GM04504 (cell line): ENCODE results near the gene TRIM27.
"Not testable (repeated sequence)": the region's sequence is repeated elsewhere in the genome, so short reads cannot be mapped to it uniquely, and the experiment has no call there.

Experiments
- DNase-seq: peaks from one replicate; pipeline ENCODE4 v3.0.0-alpha.2; 2012; ENCODE audit warnings: low read depth

TRIM27 gene

GRCh38 chr6:28896505-28897368 lies 27.0 kb downstream of the TRIM27 start:
- no peak for DNase-seq

DNA sequence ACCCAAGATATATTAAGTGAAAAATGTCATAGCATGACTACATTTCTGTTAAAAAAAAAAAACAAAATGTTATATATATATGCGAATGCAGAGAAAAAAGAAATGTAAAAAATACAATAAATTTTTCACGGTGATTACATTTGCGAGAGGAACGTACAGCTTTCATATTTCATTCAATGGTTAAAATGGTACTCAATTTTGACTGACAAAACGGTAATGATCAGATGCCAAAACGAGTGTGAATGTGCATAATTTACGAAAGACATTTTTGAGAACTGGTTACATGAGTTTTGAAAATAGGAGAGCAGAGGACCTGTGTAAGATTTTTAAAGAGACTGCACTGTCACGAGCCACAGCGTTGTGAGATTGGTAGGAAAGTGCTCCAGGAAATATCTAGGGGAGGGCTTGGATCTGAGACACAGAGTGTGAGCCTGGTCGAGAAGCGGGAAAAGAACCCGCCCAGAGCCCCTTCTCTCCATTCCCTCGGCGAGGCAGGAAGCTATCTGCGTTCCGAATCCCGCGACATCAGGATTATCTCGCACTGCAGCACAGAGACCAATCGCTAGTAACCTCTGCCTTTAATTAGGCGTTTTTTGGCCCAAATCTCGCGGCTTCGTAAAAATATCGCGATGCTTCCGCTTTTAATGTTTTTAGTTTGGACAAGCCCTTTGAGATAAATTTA lies 28.5 kb downstream of the TRIM27 start:
- peak; percentile 93 for DNase-seq

- no peak for DNase-seq
Measured at GRCh38 chr6:28893172-28893799, 30.5 kb downstream of the TRIM27 start.

- no peak for DNase-seq
Measured at GRCh38 chr6:28892525-28892924, 31.3 kb downstream of the TRIM27 start.

DNA sequence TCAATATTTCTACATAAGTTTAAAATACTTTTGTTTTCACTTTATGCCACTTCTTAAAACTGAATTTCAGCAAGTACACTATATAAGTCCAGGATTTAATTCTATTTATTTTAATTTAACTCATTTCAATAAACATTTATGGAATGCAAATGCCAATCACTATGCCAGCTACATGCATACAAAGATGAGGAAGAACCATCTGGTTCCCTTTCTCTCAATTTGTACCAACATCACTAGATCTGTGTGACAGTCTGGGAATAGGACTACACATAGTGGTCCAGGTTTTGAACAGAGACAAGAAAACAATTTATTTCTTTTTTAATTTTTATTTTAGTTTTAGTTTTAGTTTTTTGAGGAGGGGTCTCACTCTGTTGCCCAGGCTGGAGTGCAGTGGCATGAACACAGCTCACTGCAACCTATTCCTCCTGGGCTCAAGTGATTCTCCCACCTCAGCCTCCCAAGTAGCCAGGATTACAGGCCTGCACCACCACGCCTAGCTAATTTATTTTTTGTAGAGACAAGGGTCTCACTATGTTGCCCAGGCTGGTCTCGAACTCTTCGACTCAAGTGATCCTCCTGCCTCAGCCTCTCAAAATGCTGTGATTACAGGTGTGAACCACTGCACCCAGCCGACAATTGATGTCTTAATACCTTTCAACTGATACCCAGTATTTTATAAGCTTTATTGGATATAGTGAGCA lies 35.8 kb downstream of the TRIM27 start:
- DNase-seq: no peak

DNA sequence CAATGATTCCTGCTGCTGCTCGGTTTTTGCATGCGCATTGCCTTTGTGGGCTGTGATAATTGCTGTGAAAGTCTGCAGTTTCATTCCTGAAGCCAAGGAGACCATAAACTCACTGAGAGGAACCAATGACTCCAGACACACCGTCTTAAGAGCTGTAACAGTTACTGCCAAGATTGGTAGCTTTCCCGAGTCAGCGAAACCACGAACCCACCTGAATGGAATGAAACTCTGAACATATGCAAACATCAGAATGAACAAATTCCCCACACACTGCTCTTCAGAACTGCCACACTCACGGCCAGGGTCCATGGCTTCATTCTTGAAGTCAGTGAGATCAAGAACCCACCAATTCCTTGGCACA lies 37.7 kb downstream of the TRIM27 start:
- no peak for DNase-seq

- no peak for DNase-seq
Measured at GRCh38 chr6:28884423-28885131, 39.2 kb downstream of the TRIM27 start.

DNA sequence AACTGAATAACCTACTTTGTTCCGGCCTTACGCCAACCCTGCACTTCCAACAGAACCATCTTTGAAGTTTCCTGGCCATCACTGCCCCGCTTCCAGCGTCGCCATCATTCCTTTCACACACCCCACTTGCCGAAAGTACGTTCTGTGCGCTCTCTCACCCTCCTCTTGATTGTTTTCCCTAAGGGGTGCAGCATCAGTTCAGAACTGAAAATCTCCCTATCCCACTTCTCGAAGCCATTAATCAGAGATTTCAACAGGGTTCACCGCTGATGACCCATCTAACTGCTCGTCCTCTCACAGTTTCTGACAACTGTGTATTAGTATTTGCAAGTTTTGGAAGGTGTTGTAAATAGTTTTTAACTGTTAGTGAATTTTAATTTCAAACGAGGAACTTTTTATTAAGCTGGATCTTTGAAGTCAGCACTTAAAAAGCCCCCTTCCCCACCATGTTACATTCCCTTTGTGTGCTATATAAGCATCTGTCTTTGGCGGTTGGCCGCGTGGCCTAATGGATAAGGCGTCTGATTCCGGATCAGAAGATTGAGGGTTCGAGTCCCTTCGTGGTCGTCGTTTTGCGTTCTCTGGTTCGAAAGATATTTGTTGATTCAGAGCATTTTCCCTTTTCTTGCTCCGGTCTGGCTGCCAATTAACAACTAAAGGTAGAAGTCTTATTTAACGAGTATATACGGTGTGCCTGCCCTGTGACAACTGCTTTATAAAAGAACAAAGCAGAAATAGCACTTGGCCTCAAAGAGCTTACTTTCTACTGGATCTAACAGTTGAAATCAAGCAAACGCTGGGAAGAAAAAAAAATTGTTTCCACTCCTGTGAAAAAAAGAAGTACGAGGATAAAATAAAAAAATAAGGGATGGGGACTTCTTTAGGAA lies 42.6 kb downstream of the TRIM27 start:
- no peak for DNase-seq

DNA sequence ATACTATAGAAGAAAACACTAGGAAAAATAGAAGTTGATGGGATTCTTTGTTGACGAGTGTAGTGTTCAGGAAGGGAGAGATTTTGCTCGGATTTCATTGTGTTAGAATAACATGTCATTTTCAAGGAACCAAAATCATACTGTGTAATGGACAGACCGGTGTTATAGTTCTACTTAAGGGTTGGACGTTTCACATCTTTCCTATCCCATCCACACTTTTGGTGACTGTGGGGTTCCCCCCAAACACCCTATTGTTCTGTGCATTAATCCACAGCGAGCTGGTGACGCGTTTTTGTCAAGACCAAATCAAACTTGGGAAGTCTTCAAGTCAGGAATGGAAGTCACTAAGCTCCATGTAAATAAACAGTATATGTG lies 43.3 kb downstream of the TRIM27 start:
- DNase-seq: no peak

GRCh38 chr6:28876710-28877109 lies 47.1 kb downstream of the TRIM27 start:
- no peak for DNase-seq

- DNase-seq: no peak
Measured at GRCh38 chr6:28875191-28875747, 48.5 kb downstream of the TRIM27 start.

DNA sequence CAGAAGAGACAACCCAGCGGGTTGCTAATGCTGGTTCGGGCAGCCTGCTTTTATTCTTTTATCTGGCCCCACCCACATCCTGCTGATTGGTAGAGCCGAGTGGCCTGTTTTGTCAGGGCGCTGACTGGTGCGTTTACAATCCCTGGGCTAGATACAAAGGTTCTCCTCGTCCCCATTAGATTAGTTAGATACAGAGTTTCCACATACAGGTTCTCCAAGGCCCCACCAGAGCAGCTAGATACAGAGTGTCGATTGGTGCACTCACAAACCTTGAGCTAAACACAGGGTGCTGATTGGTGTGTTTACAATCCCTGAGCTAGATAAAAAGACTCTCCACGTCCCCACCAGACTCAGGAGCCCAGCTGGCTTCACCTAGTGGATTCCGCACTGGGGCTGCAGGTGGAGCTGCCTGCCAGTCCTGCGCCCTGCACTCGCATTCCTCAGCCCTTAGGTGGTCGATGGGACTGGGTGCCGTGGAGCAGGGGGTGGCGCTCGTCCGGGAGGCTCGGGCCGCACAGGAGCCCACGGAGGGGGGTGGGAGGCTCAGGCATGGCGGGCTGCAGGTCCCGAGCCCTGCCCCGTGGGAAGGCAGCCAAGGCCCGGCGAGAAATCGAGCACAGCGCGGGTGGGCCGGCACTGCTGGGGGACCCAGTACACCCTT lies 51.5 kb downstream of the TRIM27 start:
- DNase-seq: not testable (repeated sequence)

- no peak for DNase-seq
Measured at GRCh38 chr6:28871335-28872156, 52.2 kb downstream of the TRIM27 start.

- no peak for DNase-seq
Measured at GRCh38 chr6:28868873-28869272, 54.9 kb downstream of the TRIM27 start.

DNA sequence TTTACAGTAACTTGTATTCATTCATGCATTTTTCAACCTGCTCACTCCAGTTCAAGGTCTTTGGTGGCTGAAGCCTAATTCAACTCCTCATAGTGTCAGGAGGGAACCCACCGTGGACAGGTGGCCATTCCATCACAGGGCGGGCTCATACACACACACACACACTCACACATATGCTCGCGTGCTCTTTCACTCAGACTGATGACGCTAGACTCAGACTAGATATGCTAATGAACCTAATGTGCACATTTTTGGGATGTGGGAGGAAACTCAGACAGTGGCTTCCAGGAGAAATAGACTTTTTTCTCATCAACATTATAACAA lies 56.7 kb downstream of the TRIM27 start:
- peak; percentile 0 for DNase-seq

GRCh38 chr6:28866205-28867085 lies 57.3 kb downstream of the TRIM27 start:
- DNase-seq: peak; percentile 1

GRCh38 chr6:28865401-28866204 lies 58.2 kb downstream of the TRIM27 start:
- DNase-seq: no peak
